Stimulated activated CD4-positive, alpha-beta T cell treated with anti-CD3 and anti-CD28 coated beads, Interleukin-12 subunit alpha, Interleukin-12 subunit beta, amount 100 ng/mL, for 4 hours (primary cell): ENCODE results near the gene JAML.
A peak's percentile ranks its signal among the peaks of the same experiment; 100 is the strongest.

Experiments used
- DNase-seq: peaks from one replicate; pipeline ENCODE4 v3.0.0-alpha.2; 2020

JAML gene

GRCh38 chr11:118164885-118165284, 59.9 kb downstream of the JAML start:
- no peak for DNase-seq

- DNase-seq: no peak
These were observed 61.3 kb downstream of the JAML start for GRCh38 chr11:118163494-118163893.

- DNase-seq: no peak
These were observed 62.0 kb downstream of the JAML start for GRCh38 chr11:118162846-118163245.

- DNase-seq: no peak
These were observed 63.0 kb downstream of the JAML start for GRCh38 chr11:118161786-118162185.

GRCh38 chr11:118157186-118157895, 67.5 kb downstream of the JAML start:
- no peak for DNase-seq

- no peak for DNase-seq
These were observed 68.2 kb downstream of the JAML start for GRCh38 chr11:118156531-118157185.

GRCh38 chr11:118155776-118156530, 68.9 kb downstream of the JAML start:
- no peak for DNase-seq

- DNase-seq: no peak
These were observed 70.2 kb downstream of the JAML start for GRCh38 chr11:118154641-118155040.

- no peak for DNase-seq
These were observed 70.8 kb downstream of the JAML start for GRCh38 chr11:118153976-118154375.

GRCh38 chr11:118153516-118153915, 71.3 kb downstream of the JAML start:
- no peak for DNase-seq

- no peak for DNase-seq
These were observed 72.0 kb downstream of the JAML start, which contains the start of gene SCN4B for GRCh38 chr11:118152552-118153471. SCN4B (minus strand) TSS chr11:118152823; CDS start chr11:118152673, 150 bp downstream.

GRCh38 chr11:118152020-118152551, 72.7 kb downstream of the JAML start:
- DNase-seq: no peak

- no peak for DNase-seq
These were observed 73.4 kb downstream of the JAML start for GRCh38 chr11:118151431-118151830.

- DNase-seq: no peak
These were observed 75.3 kb downstream of the JAML start for GRCh38 chr11:118149493-118149892.

GRCh38 chr11:118148856-118149255, 76.0 kb downstream of the JAML start:
- DNase-seq: no peak

- no peak for DNase-seq
These were observed 76.6 kb downstream of the JAML start for GRCh38 chr11:118148240-118148639.

GRCh38 chr11:118147502-118147901, 77.3 kb downstream of the JAML start:
- no peak for DNase-seq

GRCh38 chr11:118146554-118146953, 78.3 kb downstream of the JAML start:
- no peak for DNase-seq

GRCh38 chr11:118145285-118146227, 79.3 kb downstream of the JAML start:
- DNase-seq: peak; percentile 86

- DNase-seq: no peak
These were observed 80.2 kb downstream of the JAML start for GRCh38 chr11:118144301-118145268.
